GM18951 (cell line): ENCODE results near the gene CD22.

Experiments
- POLR2A ChIP-seq: IDR thresholded peaks from 4 replicates; pipeline ENCODE4 v1.6.1; 2011; ENCODE audit warnings: mild to moderate bottlenecking; ENCODE audit not compliant: insufficient read length, insufficient read depth; ENCODE audit errors: extremely low read depth
- in situ Hi-C: fragments of 300-500 bp; cut with MboI; formaldehyde crosslinking; loops from one replicate; pipeline ENCODE4 v1.12.0; 2022; ENCODE audit warnings: low sequenced_read_pairs, mixed read lengths, inconsistent platforms; ENCODE audit not compliant: unreplicated experiment

Gene CD22

DNA sequence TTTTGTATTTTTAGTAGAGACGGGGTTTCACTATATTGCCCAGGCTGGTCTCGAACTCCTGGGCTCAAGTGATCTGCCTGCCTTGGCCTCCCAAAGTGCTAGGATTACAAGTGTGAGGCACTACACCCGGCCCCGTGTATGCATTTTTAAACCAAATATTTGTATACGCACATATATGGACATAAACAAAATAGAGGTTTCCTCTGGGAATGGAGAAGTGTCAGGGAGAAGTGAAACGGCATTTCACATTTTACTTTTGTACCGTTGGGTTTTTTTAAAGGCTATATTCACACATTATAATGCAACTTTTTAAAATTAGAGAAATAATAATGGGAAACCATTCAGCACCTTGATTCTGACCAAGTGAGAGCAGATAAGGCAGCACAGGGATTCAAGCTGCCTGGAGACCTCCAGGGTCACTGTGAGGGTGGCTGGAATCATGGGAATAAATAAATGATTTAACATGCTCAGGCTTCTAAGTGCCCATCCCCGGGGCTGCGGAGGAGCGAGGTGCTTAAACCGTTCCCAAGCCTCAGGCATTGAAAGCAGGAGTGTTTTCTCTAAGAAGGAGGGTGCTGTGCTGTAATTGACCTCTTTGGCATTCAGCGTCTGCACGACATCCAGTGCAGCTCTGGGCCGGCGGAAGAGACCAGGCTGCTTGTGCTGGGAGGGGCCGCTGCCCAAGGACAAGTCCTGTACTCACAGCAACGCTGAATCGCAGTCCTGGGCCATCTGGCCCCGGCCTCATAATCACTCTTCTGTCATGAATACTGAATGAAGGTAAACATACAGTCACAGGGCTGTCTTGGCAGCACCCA, 66.6 kb downstream of the CD22 start:
- TF ChIP-seq POLR2A = no peak
- in situ Hi-C loops = no loop called here

DNA sequence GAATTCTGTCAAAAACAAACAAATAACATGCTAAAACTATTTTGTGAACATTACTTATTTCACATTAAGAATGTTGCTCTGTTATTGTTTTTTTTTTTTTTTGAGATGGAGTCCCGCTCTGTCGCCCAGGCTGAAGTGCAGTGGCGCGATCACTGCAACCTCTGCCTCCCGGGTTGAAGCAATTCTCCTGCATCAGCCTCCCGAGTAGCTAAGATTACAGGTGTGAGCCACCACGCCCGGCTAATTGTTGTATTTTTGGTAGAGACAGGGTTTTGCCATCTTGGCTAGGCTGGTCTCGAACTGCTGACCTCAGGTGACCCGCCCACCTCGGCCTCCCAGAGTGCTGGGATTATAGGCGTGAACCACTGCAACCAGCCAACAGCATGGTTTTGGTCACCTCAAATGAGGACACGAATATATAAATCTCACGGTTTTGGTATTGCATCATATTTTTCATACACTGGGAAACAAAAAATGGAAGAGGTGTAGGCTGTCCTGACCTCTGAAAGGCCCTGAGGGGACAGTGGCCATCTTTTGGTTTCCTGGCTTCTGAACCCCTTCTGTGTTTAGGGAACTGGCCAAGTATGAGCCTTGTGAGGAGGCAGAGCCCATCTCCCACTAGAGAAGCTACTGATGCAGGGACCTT, 67.4 kb downstream of the CD22 start:
- TF ChIP-seq POLR2A = no peak
- in situ Hi-C loops = no loop called here
